K562 (cell line): Measurements from ENCODE around the gene TMEM248. TPM values are rescaled to one million over a fixed set of nuclear protein-coding genes. Genes with fewer than 3 reads are reported as not detected.
"Not testable (repeated sequence)": the region's sequence is repeated elsewhere in the genome, so short reads cannot be mapped to it uniquely, and the experiment has no call there.

Source experiments
- ATAC-seq: fragments of 200-7000 bp; cut with Tn5 transposase; 3 replicates; pipeline ENCODE4 v1.9.1; 2020; ENCODE audit warnings: moderate library complexity
- BruUV-seq: library from RNA; stranded (reverse); fragments of 400-500 nt; replicated peaks from 2 replicates; lab custom pipeline; 2021; lab: Mats Ljungman, UMichigan
- CTCF ChIA-PET: fragments of 300-600 bp; formaldehyde crosslinking; extraction: SDS; loops from one replicate; lab custom pipeline; 2021; ENCODE audit warnings: low intra/inter-chr PET ratio; lab: Yijun Ruan, JAX
- POLR2A ChIA-PET: fragments of 300-600, 350-650 bp; sonication (Branson Sonifier 250); formaldehyde crosslinking; extraction: SDS; loops from one replicate; lab custom pipeline; 2021; ENCODE audit warnings: antibody characterized with exemption, inconsistent platforms; lab: Yijun Ruan, JAX
- DNase-seq, 4 experiments: peaks; one replicate each; pipeline versions ENCODE4 v3.0.0 to v3.0.0-alpha.2; 2011 to 2018; ENCODE audit warnings: low spot score in 3 of 4, mixed read lengths in 3 of 4; ENCODE audit errors: extremely low read depth in 1 of 4
- FAIRE-seq: peaks from 2 replicates; lab custom pipeline; 2011; peaks lifted over from hg19 to GRCh38; lab: Jason Lieb, UNC
- H2AFZ ChIP-seq: 2 replicates; pipeline ENCODE4 v1.6.0; 2011; ENCODE audit warnings: low read depth, low read length, control low read depth, inconsistent platforms
- H3K27ac ChIP-seq: fragments of 200-600 bp; 3 replicates; pipeline ENCODE4 v1.8.0; 2011; ENCODE audit warnings: low read depth, mild to moderate bottlenecking, control low read depth, inconsistent platforms, low read length, moderate library complexity, mixed read lengths; ENCODE audit errors: extremely low read depth
- H3K27me3 ChIP-seq, 2 experiments: fragments of 300-600 bp in 1 of 2; 2 replicates in 1 of 2; 3 replicates in 1 of 2; pipeline versions ENCODE4 v1.6.0 to v1.8.0; 2011; ENCODE audit warnings: inconsistent platforms in 2 of 2, low read length in 2 of 2, mild to moderate bottlenecking in 1 of 2, mixed read lengths in 1 of 2, moderate library complexity in 1 of 2; ENCODE audit not compliant: control insufficient read depth in 2 of 2, insufficient read depth in 2 of 2
- H3K36me3 ChIP-seq: fragments of 300-600 bp; 3 replicates; pipeline ENCODE4 v1.8.0; 2011; ENCODE audit warnings: mild to moderate bottlenecking, low read length, inconsistent platforms; ENCODE audit not compliant: control insufficient read depth, insufficient read depth
- H3K4me1 ChIP-seq, 2 experiments: fragments of 200-600 bp in 1 of 2; replicated peaks in 1 of 2; 2 replicates in 1 of 2; 3 replicates in 1 of 2; pipeline versions ENCODE4 v1.5.1 to v1.8.0; 2011; ENCODE audit warnings: inconsistent platforms in 2 of 2, low read length in 2 of 2, mild to moderate bottlenecking in 1 of 2, mixed read lengths in 1 of 2, moderate library complexity in 1 of 2; ENCODE audit not compliant: control insufficient read depth in 2 of 2, insufficient read depth in 2 of 2
- H3K4me2 ChIP-seq: 2 replicates; pipeline ENCODE4 v1.6.1; 2011; ENCODE audit warnings: low read length, control low read depth, inconsistent platforms, mixed read lengths; ENCODE audit not compliant: insufficient read depth
- H3K4me3 ChIP-seq: fragments of 200-600 bp; sonication (generic), shearing (Covaris generic); 2 replicates; pipeline ENCODE4 v1.5.1; 2016; ENCODE audit warnings: control low read depth, inconsistent platforms
- H3K79me2 ChIP-seq: fragments of 200-600 bp; 3 replicates; pipeline ENCODE4 v1.8.0; 2011; ENCODE audit warnings: low read length, inconsistent platforms; ENCODE audit not compliant: control insufficient read depth, insufficient read depth
- H3K9ac ChIP-seq, 2 experiments: 2 replicates each; pipeline versions ENCODE4 v1.6.0 to v1.6.1; 2011; ENCODE audit warnings: low read depth in 2 of 2, low read length in 2 of 2, control low read depth in 1 of 2, inconsistent platforms in 1 of 2, mild to moderate bottlenecking in 1 of 2, mixed read lengths in 1 of 2; ENCODE audit not compliant: insufficient read depth in 1 of 2
- H3K9me1 ChIP-seq: one replicate; pipeline ENCODE4 v1.6.0; 2011; ENCODE audit warnings: inconsistent platforms, mild to moderate bottlenecking, low read length, moderate library complexity; ENCODE audit not compliant: control insufficient read depth, insufficient read depth
- H3K9me3 ChIP-seq: replicated peaks from 2 replicates; pipeline ENCODE4 v1.5.1; 2011; ENCODE audit warnings: low read depth, low read length, inconsistent platforms; ENCODE audit not compliant: control insufficient read depth, insufficient read depth
- H4K20me1 ChIP-seq: replicated peaks from 2 replicates; pipeline ENCODE4 v1.6.1; 2011; ENCODE audit warnings: low read length, inconsistent platforms, mixed read lengths; ENCODE audit not compliant: control insufficient read depth, insufficient read depth
- RB1 ChIP-seq: fragments of 450-650 bp; IDR thresholded peaks from 2 replicates; pipeline ENCODE4 v1.6.1; 2017; ENCODE audit warnings: low read depth, mild to moderate bottlenecking
- ZNF165 ChIP-seq: fragments of 250-450 bp; sonication (Bioruptor Pico); IDR thresholded peaks from 2 replicates; pipeline ENCODE4 v1.4.0; 2020; ENCODE audit warnings: borderline replicate concordance
- WGBS: fragments of 100-300 bp; shearing (Covaris generic); methylation state at CpG from one replicate; pipeline ENCODE4 v1.1.6; 2016; ENCODE audit warnings: low coverage, mixed read lengths; ENCODE audit not compliant: insufficient coverage; ENCODE audit errors: missing lambda C conversion rate; 5-methylcytosine and 5-hydroxymethylcytosine counted together
- in situ Hi-C: fragments of 300-500 bp; cut with MboI; formaldehyde crosslinking; loops from 4 replicates; pipeline ENCODE4 v1.15.0; 2018; ENCODE audit warnings: inconsistent platforms, mixed read lengths
- intact Hi-C: fragments of 100-400 bp; cut with micrococcal nuclease; formaldehyde crosslinking; loops from 2 replicates; pipeline ENCODE4 v1.14.2; 2022
- polyA plus RNA-seq, 8 experiments: library from polyadenylated mRNA; depleted of rRNA in 4 of 8; stranded (reverse) in 5 of 8; unstranded in 3 of 8; fragments of >200 nt; fragmentation: Nextera tagmentation in 2 of 8; fragmentation: Illumina TruSeq in 1 of 8; extraction: Ambion mirVana in 2 of 8; extraction: Trizol in 1 of 8; gene quantifications; 2 replicates each; pipeline versions ENCODE4 v1.2.1 to v1.2.3, GENCODE V29; 2011 to 2014; ENCODE audit warnings: inconsistent platforms in 1 of 8, missing spikeins in 1 of 8
- total RNA-seq, 7 experiments: library from RNA; depleted of rRNA in 6 of 7; stranded (reverse); fragments of >200 nt in 6 of 7; fragmentation: Illumina TruSeq in 2 of 7; extraction: Trizol in 2 of 7; gene quantifications; 2 replicates each; pipeline versions ENCODE4 v1.2.1 to v1.2.3, GENCODE V29; 2011 to 2021; ENCODE audit warnings: low replicate concordance in 1 of 7

Gene TMEM248
- total and polyA plus RNA-seq, 9 of the 15 experiments (the other 6 are each of a cell fraction or from before 2014, with no cell fraction given): 6.3 to 132 (median 64.4) TPM

DNA sequence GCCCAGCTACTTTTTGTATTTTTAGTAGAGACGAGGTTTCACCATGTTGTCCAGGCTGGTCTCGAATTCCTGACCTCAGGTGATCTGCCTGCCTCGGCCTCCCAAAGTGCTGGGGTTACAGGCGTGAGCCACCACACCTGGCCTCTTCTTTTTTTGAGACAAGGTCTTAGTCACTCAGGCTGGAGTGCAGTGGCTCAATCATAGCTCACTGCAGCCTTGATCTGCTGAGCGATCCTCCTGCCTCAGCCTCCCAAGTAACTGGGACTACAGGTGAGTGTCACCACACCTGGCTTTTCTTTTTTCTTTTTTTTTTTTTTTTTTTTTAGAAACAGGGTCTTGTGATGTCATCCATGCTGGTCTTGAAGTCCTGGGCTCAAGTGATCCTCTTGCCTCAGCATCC, 48.0 kb downstream of the TMEM248 start:
- H3K9ac ChIP-seq, H3K4me2 ChIP-seq, H3K36me3 ChIP-seq, H3K4me3 ChIP-seq, H3K9me1 ChIP-seq, H3K79me2 ChIP-seq, ATAC-seq, H3K9me3 ChIP-seq, H4K20me1 ChIP-seq, DNase-seq, in situ Hi-C loops, BruUV-seq, intact Hi-C loops, H3K27me3 ChIP-seq, H3K27ac ChIP-seq, FAIRE-seq, H2AFZ ChIP-seq, H3K4me1 ChIP-seq, POLR2A ChIA-PET: not testable (repeated sequence)
- WGBS: 56% methylated on average over 5 of the region's 5 CpGs
- CTCF ChIA-PET: interaction anchor here (0.7 kb wide), 1 partner anchor 398 kb away, joined by 4 read pairs; no protein-coding TSS in a partner anchor

DNA sequence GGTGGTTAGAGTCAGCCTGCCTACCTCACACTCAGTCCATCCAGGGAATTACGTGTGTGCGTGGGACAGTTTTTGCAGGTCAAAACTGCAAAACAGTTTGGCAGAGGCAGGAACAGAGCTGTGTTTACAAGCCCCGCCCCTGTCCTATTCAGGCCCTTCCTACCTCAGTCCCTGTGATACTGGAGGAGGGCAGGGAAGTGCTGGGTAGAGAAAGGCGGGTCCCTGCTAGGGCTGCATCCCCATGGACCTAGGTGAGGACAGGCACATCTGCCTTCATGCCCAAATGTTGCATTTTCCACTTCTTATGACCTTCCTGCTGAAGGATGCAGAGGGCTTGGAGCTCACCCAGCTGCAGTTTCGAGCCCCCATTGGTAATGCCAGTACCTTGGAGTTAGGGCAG, 49.3 kb downstream of the TMEM248 start:
- no TSS peak for BruUV-seq
- Histone ChIP-seq H3K9me1 (no peaks in the 10 kb centered on the region), H2AFZ (peak overlapping the region; percentile 67; the same call in 1 of the 2 replicates), H3K9me3 (no peaks in the 10 kb centered on the region), H3K4me3 (no peak overlapping the region), H4K20me1 (no peaks in the 10 kb centered on the region), H3K4me1 (peaks cover 2 to 9% of the 10 kb centered on the region in 2 experiments; a peak in 3 of 5 replicates), H3K9ac (no peak overlapping the region), H3K27me3 (no peaks in the 10 kb centered on the region), H3K27ac (no peak overlapping the region), H3K36me3 (no peaks in the 10 kb centered on the region), H3K4me2 (0 out of 2 replicates have a peak overlapping the region, but pooled peaks have one; percentile 3), H3K79me2 (no peaks in the 10 kb centered on the region)
- in situ Hi-C loops (no loop called here), intact Hi-C loops (no loop called here)
- DNase-seq (peak in 2 of 4 experiments; percentile 25 to 40), ATAC-seq (peak; percentile 72), FAIRE-seq (no peak)
- no peak for TF ChIP-seq ZNF165 (CRISPR knock-in tag)
- 0 out of 2 replicates have a peak, but pooled peaks have one; percentile 18 for TF ChIP-seq RB1
- CTCF ChIA-PET: no interaction called here
- WGBS: 25% methylated on average over 5 of the region's 5 CpGs
- POLR2A ChIA-PET: interaction anchor here (0.7 to 1.9 kb wide), 3 partner anchors 9 to 90 kb away, joined by 3 to 6 read pairs (median 3); no protein-coding TSS in a partner anchor
